LNCAP (cell line): ENCODE results near the gene APCDD1.

Source experiments
- TF ChIP-seq, protein P1 (sequence below): fragments of 450-650 bp; IDR thresholded peaks from 2 replicates; pipeline ENCODE4 v1.5.1; 2017; ENCODE audit warnings: mild to moderate bottlenecking

APCDD1 gene

GRCh38 chr18:10525697-10526560, 71.5 kb downstream of the APCDD1 start, which contains the start of gene NAPG:
TSS of gene NAPG (plus strand) at chr18:10526027. CDS start at chr18:10526103, 76 bp downstream.
- TF ChIP-seq, protein P1, sequence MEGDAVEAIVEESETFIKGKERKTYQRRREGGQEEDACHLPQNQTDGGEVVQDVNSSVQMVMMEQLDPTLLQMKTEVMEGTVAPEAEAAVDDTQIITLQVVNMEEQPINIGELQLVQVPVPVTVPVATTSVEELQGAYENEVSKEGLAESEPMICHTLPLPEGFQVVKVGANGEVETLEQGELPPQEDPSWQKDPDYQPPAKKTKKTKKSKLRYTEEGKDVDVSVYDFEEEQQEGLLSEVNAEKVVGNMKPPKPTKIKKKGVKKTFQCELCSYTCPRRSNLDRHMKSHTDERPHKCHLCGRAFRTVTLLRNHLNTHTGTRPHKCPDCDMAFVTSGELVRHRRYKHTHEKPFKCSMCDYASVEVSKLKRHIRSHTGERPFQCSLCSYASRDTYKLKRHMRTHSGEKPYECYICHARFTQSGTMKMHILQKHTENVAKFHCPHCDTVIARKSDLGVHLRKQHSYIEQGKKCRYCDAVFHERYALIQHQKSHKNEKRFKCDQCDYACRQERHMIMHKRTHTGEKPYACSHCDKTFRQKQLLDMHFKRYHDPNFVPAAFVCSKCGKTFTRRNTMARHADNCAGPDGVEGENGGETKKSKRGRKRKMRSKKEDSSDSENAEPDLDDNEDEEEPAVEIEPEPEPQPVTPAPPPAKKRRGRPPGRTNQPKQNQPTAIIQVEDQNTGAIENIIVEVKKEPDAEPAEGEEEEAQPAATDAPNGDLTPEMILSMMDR = no peak

- TF ChIP-seq, protein P1 = no peak
Measured at GRCh38 chr18:10526561-10526949, 72.1 kb downstream of the APCDD1 start.

DNA sequence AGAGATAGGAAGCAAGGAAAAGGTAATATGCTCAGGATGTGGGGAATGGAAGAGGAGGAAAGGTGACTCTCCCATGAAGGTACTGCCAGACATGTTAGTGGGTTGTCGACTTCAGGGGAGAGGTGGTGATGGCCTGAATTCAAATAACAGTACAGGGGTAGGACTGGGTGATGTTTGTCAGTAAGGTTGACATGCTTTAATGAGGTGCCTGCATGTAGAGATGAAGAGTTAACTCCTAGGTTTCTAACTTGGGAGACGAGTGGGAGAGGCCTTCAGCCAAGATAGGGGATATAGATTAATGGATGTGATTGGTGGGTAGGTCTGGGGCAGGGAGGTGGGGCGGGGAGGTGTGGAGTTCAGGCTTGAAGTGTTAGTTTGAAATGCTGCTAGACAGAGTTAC, 74.0 kb downstream of the APCDD1 start:
- TF ChIP-seq, protein P1 = no peak

DNA sequence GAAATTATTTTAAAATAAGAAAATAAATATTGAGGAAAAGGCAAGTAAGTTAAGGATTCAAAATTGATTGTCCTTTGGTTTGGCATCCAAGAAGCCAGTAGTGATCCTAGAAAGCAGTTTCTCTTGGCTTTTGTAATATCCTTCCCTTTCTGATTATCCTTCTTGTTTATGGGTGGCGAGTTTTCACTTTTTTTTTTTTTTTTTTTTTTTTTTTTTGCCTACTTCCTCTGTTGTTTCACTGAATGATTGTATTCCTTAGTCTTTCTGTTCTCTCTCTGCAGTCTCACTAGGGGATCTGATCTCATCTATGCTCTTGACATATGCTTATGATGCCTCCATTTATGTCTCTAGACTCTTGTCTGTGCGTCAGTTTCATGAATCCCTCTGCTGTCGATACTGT, 75.6 kb downstream of the APCDD1 start:
- TF ChIP-seq, protein P1 = no peak

DNA sequence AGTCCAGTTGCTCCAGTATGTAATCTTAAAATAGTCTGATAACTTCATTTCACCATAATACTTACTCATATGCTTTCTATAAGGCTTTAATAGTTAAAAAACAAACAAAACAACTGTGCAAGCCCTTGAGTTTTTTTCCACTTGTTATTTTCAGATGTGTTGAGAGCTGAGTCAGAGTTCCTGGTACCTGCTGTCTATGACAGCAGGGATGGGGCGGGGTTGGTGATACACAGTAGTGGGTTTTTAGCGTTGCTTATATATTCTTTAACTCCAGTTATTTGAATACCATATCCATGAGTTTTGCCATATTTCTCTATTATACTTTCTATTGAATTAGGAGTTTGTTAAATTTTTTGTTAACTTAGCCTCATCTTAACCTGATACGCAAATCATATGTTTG, 76.4 kb downstream of the APCDD1 start:
- TF ChIP-seq, protein P1 = no peak

DNA sequence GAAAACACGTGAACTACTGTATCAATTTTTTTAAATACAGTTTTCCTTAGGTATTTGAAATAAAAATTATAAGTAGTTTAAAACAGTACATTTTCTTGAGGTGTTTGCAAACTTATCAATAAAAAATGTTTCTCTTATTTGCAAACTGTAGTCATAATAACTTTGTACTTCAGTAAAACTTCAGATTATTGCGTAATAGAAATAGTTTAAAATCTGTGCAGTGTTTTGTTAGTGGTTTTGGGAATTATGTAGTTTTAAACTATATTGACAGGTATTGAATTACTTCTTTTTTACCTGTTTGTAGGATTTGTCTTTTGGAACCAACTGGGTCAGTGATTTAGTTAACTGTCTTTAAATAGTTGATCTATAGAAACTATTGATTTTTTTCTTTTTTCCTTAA, 78.7 kb downstream of the APCDD1 start:
- TF ChIP-seq, protein P1 = no peak

DNA sequence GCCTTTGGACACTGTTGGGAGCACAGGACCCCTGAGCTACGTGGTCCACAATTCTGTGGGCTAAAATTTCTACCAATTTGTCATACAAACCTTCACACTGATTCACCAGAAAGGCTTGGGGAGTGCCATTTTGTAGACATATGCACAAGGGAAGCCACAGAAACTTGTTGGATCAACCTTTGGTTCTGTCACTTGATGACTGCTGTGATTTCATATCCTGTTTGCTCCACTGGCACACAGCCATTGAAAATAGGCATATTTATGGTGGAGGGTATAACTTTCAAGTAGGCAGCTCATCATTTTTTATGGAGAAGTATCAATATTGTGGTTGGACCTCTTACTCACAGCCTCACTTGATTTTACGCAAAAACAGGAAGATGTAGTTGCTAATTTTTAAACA, 81.8 kb downstream of the APCDD1 start:
- TF ChIP-seq, protein P1 = no peak
